ENCODE results near the gene SRSF6.
"Not testable (repeated sequence)": the region's sequence is repeated elsewhere in the genome, so short reads cannot be mapped to it uniquely, and the experiment has no call there.

SRSF6 gene

DNA sequence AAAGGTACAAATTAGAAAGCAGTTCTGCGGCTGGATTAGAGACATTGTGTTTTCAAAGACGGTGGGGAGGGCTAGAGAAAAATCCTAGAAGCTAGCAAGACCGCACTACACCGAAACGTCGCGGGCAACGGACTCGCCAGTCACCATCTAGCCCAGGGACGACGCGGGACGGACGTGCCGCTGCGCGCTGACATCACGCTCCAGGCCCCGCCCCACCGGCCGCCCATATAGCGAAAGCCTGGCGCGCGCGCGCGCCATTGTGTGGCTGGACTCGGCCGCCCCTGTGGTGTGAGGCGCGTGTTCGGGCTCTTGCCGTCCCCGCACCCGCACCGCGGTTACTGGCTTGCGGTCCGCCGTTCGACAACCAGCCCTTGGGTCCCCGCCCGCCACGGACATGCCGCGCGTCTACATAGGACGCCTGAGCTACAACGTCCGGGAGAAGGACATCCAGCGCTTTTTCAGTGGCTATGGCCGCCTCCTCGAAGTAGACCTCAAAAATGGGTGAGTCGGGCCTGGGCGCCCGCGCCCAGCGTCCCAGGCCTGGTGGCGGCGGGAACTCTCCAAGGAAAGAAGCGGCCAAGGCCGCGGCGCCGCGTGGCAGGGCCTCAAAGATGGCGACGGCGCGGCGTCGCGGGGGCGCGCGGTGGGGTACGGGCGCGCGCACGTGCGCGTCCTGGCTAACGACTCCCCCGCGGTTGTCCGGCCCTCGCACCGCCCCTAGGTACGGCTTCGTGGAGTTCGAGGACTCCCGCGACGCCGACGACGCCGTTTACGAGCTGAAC lies at the start of gene SRSF6:
Gene SRSF6, plus strand, starts transcription at position 257 of the 782 bp plus-strand sequence. Its CDS starts 138 bp downstream, at position 395.
- DNase-seq, result peak; percentile 90

DNA sequence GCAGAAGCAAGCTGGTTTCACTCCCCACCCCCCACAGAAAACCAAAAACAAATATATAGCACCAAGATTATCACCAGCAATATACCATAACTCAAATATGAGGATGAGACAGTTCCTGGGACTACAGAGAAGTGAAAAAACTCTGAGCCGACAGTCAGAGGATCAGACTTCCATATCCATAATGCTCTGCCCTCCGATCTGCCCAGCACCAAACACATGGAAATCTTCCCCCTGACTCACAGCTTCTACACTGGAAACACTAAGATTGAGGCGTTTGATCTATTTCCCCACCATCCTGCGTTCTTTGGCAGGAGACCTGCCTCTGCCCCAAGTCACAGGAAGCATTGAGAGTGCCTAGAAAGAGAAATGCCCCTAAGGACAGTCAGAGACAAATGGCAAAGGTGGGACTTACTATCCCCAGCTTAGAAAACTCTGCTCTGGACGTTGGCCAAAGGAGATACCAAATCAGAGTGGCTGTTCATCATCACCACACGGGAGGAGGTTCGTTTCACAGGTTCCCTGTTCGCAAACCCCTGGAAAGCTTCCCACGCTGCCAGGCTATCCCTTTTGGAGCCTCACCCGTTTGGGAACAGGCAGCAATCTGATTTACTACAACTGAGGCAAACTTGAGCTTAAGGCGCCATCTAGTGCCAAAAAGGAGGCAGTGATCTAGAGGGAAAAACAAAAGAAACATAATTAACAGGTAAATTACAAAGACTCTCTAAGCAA lies 48.7 kb upstream of the SRSF6 start:
- peak; percentile 56 for DNase-seq

DNA sequence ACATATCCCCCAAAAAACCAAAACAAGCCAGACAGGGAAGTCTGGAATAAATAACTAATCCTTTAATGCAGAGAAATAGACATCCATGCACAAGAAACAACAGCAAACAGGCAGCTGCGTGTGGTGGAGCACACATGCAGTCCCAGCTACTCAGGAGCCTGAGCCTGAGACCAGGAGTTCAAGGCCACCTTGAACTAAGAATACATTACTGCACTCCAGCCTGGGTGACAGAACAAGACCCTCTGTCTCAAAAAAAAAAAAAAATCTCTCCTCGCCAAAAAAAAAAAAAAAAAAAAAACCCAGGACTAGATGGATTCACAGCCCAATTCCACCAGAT lies 48.2 kb upstream of the SRSF6 start:
- DNase-seq, result no peak

DNA sequence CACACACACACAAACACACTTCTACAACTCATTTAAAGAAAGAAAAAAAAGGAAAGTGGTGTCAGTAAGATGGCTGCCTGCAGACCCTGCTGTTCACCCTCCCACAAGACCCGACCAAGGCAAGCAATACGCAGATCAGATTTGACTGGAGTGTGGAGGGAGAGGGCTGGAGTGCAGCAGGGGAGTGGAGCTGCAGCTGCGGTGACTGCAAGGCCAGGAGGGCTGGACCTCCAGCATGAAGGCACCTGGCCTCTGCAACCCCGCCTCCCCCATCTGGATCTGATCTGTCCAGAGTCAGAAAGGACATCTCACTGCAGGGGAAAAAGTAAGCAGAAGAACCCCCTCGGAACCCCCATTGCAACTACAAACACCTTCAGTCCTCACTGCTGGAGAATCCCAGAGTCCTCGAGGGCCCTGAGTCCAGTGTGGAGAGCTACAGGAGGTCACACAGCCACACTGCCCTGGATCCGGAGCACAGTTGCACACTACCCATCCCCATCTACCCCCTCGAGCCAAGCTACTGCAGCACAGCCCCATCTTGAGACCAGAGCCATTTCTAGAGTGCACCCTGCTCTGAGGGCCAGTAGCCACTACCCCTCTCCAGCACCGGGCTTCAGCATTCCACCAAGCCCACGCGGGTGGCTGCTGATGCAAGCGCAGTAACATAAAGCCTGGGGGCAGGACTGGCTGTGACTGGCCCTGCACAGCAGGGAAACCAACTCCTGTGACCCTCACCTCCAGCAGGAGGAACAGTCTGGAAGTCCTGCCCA lies 41.9 kb upstream of the SRSF6 start:
- peak; percentile 5 for DNase-seq

DNA sequence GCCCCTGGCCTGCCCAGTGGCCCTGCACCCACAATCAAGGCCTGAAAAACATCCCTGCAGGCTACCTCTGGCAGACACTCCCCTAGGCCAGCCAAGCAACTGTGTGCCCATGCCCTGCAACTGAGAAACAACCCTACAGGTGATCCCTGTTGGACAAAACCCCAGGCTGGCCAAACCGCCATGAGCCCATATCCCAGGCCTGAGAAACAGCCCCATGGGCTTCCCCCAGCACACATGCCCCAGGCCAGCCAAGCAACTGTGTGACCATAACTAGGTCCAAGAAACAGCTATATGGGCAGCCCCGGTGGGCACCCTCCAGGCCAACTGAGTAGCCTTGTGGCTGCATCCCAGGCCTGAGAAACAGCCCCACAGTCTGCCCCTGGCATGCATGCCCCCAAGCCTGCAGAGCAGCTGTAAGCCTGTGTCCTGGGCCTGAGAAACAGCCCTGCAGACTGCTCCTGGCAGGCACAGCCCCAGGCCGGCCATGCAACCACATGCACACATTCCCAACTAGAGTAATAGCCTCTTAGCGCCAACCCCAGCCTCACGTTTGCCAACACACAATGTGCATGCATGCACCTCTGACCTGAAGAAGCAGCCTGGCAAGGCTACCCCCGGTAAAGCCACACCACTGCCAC lies 41.0 kb upstream of the SRSF6 start:
- no peak for DNase-seq

DNA sequence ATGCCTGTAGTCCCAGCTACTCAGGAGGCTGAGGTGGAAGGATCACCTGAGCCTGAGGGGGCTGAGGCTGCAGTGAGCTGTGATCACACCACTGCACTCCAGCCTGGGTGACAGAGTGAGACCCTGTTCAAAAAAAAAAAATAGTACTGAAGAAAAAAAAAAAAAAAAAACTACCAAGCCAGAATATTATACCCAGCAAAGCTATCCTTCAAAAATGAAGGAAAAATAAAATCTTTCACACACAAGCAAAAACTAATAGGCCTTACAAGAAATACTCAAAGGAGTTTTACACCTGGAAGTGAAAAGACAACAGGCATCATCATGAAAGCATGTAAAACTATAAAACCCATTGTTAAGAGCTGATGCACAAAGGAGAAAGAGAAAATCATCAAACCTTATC lies 37.5 kb upstream of the SRSF6 start:
- no peak for DNase-seq

DNA sequence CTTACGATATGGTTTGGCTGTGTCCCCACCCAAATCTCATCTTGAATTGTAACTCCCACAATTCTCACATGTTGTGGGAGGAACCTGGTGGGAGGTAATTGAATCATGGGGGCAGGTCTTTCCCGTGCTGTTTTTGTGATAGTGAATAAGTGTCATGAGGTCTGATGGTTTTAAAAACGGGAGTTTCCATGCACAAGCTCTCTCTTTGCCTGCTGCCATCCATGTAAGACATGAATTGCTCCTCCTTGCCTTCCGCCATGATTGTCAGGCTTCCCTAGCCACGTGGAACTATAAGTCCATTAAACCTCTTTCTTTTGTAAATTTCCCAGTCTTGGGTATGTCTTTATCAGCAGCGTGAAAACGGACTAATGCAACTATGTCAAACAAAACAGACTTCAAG lies 36.8 kb upstream of the SRSF6 start:
- DNase-seq, result not testable (repeated sequence)

DNA sequence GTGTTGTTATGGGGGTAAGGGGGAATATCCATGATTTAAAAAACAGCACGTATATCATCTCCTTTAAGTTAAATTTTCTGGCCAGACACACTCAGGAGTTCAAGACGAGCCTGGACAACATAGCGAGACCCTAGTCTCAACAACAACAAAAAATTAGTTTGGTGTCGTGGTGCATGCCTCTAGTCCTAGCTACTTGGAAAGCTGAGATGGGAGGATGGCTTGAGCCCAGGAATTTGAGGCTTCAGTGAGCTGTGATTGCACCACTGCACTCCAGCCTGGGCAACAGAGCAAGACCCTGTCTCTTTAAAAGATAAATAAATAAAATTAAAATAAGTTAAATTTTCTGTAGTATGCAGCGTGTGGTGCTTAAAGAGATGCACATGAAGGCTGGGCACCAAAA lies 31.5 kb upstream of the SRSF6 start:
- no peak for DNase-seq

DNA sequence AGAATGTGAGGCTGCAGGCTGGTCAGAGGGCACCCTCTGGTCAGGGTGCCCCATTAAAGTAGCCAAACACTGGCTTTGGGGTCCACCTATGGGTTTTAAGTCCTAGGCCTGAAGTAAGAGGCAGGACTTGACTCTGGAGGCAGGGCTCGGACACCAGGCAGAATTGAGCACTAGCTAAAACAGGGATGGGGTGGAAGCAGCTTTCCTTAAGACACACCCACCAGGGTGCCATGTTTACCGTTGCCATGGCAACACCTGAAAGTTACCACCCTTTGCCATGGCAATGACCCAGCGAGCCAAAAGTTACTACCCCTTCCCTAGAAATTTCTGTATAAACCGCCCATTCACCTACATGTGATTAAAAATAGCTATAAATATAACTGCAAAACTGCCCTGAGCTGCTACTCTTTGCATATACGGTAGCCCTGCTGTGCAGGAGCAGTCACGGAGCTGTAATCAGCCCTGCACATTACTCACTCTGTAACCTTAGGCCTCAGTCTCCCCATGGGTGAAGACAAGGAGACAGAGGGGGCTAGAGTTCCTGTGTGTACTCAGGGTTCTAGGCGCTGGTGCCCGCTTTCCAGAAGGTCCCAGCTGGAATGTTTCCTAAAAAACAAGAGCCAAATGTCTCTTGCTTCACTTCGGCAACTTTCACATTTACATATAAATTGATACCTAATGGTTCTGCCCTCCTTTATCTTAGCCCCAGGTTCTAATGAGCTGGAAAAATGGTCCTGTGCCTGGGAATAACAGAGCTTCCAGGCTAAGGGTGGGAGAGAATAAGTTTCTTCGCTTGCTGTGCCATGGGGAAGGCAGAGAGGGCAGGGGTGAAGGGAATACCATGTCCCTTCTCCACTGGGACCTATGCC lies 27.2 kb upstream of the SRSF6 start:
- DNase-seq, result no peak

DNA sequence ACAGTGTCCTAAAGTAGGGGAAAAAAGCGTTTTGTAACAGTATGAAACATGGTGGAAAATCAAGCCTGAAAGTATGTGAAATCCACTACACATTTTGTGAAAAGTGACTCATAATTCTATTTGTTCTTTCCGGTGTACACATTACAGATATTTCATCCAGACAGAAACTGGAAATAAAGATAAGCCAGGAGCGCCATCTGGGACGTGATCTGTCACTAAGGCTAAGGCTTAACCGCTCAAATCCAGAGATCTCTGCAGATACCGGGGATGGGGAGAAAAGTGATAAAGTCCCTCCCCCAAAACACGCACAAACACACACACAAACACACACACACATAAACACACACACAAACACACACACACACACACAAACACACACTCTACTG lies 26.6 kb upstream of the SRSF6 start:
- DNase-seq, result no peak

DNA sequence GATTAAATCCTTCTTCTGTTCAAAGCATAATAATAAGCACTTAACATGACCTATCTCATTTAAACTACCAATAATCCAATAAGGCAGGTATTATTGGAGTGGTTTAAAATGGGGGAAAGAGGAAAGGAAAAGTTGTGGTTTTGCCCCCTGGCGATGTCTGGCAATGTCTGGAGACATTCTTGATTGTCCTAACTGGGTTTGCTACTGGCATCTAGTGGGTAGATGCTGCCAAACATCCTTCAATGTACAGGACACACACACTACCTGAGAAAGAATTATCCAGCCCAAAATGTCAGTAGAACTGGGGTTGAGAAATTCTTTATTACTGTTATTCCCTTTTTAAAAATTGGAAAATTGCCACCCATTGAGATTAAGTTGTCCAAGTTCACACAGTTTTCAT lies 25.2 kb upstream of the SRSF6 start:
- DNase-seq, result no peak

DNA sequence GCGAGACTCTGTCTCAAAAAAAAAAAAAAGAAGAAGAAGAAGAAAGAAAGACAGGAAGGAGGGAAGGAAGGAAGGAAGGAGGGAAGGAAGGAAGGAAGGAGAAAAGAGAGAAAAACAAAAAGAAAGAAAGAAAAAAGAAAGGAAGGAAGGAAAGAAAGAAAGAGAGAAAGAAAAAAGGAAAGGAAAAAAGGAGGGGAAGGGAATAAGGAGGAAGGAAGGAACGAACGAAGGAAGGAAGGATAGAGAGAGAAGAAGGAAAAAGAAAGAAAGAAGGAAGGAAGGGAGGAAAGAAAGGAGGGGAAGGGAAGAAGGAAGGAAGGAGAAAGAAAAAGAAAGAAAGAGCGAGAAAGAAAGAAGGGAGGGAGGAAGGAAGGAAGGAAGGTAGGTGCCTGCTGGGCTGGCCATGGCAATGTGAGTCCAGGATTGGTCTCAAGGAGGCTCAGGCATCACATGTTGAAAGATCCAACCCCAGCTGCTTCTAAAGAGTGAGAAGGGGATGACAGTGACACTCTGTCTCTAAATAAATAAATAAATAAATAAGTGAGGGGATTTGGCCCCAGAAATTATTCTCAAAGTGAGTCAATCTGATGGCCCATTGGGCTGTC lies 24.3 kb upstream of the SRSF6 start:
- no peak for DNase-seq

DNA sequence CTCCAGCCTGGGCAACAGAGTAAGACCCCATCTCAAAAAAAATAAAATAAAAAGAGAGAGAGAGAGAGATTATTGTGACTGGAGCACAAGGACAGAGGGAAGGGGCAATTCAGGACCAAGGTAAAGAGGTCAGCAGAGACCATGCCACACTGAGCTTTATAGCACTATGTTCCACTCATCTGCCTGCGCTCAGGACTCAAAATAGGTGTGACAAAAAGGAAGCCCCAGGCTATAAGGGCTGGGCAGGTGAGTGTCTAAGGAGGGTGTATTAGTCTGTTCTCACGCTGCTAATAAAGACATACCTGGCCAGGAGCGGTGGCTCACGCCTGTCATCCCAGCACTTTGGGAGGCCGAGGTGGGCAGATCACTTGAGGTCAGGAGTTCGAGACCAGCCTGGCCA lies 23.1 kb upstream of the SRSF6 start:
- DNase-seq, result no peak

DNA sequence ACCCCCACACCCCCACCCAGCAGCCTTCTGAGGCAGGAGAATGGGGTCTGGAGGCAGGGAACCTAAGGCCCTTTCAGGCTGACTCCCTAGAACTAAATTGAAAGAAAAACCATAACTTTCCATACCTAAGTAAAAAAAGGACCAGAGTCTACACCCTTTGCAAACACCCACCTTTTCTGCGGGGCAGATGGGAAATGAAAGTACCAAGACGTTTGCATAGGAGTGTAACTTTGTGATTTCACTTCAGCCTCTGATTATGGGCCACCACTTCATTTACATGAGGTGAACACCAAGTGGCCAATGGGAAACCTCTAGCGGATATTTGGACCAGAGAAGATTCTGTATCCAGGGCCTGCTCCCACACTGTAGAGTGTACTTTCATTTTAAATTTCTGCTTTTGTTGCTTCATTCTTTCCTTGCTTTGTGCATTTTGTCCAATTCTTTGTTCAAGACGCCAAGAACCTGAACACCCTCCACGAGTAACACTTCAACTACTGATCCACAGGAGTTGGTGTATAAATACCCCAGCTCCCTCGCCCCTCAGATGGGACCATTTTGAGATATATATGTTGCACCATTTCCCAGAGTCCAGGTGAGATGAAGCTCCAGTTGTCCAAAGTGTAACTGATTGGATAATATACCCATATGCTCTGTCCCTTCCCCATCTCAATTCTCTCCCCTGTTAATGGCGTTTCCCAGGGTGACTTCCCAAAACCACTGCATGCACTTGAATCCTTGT lies 18.9 kb upstream of the SRSF6 start:
- no peak for DNase-seq

DNA sequence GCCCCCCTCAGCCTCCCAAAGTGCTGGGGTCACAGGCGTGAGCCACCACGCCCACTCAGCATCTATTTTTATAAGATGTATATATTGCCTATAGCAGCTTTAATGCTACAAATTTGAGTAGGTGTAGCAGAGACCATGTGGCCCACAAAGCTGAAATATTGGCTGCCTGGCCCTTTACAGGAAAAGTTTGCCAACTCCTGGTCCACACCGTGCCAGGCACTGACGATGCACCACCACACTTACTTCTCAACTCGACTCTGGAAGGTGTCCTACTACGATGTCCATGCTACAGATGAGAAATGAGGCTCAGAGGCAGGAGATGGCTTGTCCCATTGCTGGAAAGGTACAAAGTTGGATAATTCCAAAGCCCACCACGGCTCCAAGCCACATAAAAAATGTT lies 17.2 kb upstream of the SRSF6 start:
- DNase-seq, result no peak

DNA sequence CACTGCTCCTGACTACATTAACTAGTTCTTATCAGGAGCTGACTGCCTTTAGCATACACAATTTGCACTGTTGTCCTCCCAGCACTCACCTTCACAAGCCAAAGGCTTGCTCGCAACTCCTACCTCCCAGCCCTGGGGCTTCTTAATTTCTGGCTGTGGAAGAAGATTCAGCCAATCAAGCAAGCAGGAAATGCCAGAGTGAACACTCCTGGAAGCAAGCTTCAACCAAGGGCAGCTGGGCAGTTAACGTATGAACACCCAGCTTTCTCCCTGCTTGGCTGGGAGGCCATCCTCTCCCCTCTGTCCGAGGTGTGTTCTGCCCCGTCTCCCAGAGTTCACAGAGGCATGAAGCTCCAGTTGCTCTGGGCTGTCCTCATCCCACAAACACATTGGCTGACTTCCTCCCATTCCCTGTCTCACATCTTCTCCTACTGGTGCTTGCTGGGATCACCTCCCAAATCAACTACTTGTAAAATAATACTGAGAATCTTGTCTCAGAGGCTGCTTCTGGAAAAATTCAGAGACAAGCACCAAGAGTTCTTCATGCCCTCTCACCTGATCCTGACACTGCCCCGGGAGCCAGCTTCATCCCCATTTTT lies 15.3 kb upstream of the SRSF6 start:
- peak; percentile 38 for DNase-seq

DNA sequence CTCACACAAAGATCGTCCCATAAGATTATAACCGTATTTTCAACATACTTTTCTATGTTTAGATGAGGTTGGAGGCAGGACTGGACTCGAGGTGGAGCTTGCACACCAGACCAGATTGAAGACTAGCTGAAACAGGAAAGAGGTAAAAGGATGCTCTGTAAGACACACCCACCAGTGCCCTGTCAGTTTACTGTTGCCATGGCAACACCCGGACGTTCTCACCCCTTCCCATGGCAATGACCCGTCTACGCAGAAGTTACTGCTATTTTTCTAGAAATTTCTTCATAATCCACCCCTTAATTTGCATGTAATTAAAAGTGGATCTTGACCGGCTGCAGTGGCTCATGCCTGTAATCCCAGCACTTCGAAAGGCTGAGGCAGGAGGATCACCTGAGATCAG lies 13.6 kb upstream of the SRSF6 start:
- no peak for DNase-seq

DNA sequence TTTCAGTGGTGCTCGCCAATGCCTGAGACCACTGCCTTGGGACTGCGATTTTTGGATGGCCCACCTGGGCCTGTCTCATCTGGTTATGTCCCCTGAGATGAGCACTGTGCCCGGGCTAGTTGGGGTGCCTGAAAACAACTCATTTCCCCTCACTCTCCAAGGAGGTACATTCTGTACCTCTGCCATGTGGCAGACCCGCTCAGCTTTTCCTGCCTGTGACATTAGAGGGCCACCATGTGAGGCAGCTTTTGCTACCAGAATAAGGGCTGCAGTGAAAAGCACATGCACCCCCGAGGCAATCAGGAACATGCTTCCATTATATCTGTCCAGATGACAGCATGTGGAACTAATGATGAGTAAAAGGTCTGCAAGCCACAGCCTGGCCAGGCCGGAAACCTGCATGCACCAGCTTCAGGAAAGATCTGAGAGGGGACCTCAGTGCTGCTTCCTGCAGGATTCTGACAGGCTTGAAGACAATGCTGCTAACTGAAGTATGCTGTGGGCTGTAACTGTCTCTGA lies 11.3 kb upstream of the SRSF6 start:
- DNase-seq, result peak; percentile 57

DNA sequence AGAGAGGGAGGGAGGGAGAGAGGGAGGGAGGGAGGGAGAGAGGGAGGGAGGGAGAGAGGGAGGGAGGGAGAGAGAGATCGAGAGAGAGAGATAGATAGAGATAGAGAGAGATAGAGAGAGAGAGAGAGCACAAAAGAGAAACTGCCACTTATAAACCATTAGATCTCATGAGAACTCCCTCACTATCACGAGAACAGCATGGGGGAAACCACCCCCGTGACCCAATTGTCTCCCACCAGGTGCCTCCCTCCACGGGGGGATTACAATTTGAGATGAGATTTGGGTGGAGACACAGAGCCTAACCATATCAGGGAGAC lies 9.3 kb upstream of the SRSF6 start:
- DNase-seq, result not testable (repeated sequence)

DNA sequence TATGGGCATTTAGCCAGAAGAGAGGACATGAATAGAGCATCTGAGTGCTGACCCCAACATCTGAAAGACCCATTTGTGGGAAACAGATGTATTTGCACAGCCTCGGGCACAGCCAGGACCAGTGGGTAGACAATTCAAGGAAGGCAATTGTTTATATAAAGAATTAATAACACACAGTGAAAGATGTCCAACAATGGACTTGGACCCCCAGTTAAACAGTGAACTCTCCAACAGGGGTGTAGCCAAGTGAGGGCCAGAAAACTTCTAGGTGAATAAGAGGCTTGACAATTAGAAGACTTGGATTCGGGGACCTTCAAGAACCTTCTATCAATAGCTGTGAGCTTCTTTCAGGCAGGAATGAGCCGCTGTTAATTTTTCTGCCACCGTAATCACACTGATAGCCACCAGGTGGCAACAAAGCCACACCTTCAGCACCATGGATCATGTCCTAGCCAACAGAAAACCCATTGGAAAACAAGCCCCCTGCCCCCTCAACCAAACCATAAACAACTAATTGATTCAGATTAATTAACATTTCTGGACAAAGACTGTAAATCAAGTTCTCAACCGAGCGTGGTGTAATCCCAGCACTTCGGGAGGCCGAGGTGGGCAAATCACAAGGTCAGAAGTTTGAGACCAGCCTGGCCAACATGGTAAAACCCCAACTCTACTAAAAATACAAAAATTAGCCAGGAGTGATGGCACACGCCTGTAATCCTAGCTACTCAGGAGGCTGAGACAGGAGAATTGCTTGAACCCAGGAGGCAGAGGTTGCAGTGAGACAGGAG lies 8.8 kb upstream of the SRSF6 start:
- peak; percentile 48 for DNase-seq
